IPS-15b (cell line): Measurements from ENCODE around the gene LMO2.

ENCODE experiments used
- H3K27me3 ChIP-seq: one replicate; pipeline ENCODE4 v1.6.1; 2013; ENCODE audit warnings: low read length; ENCODE audit not compliant: control insufficient read depth, insufficient read depth
- H3K36me3 ChIP-seq: one replicate; pipeline ENCODE4 v1.6.1; 2013; ENCODE audit warnings: low read length; ENCODE audit not compliant: control insufficient read depth, insufficient read depth
- H3K4me1 ChIP-seq: one replicate; pipeline ENCODE4 v1.6.1; 2013; ENCODE audit warnings: mild to moderate bottlenecking, low read length; ENCODE audit not compliant: control insufficient read depth, insufficient read depth
- H3K4me3 ChIP-seq: one replicate; pipeline ENCODE4 v1.5.1; 2013; ENCODE audit warnings: low read depth, low read length
- H3K9ac ChIP-seq: one replicate; pipeline ENCODE4 v1.6.1; 2013; ENCODE audit warnings: low read depth, mild to moderate bottlenecking, low read length
- H3K9me3 ChIP-seq: one replicate; pipeline ENCODE4 v1.6.1; 2013; ENCODE audit warnings: mild to moderate bottlenecking, low read length; ENCODE audit not compliant: control insufficient read depth, insufficient read depth

Gene LMO2

DNA sequence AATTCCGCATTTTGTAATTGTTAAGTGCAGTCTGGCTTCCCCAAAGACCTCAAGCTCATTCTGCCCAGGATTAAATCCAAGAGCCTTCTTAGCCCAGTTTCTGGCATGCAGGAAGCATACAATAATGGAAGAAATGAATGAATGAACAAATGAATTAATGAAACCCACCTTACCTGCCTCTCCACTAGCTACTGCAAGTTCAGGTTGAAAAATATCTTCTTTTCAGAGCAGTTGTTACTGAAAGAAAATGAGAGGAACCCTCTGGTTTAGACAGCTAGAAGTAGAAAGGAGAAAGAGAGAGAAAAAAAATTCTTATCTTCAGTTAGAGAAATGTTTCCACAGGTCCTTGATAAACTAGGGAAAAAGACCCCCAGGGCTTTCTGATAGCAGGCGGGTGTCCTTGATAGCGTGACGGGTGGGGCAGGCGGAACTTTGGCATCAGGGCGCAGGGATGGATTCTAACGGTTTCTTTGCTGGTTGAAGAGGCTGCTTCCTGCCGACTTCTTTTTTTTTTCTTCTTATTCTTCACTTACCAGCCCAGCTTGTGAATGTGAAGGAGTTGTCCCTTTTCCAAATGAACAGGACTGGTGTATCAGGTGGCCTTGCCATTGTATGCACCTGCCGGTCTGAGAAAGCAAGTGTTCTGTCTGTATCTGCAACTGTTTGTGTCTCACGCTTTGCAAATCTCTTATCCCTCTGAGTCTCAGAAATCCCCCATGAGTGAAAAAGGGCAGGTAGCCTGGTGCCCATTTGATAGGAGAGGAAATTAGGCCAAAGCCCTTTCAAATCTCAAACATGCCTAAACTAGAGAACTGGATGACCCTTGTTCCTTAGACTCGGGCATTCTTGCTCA, 10.0 kb downstream of the LMO2 start:
- no peaks in the 10 kb centered on the region for H3K9me3 ChIP-seq
- H3K9ac ChIP-seq, result no peak overlapping the region
- no peaks in the 10 kb centered on the region for H3K36me3 ChIP-seq
- no peaks in the 10 kb centered on the region for H3K27me3 ChIP-seq
- no peak overlapping the region for H3K4me3 ChIP-seq
- no peaks in the 10 kb centered on the region for H3K4me1 ChIP-seq

- Histone ChIP-seq H3K36me3 (no peaks in the 10 kb centered on the region), H3K27me3 (no peaks in the 10 kb centered on the region), H3K4me3 (no peak overlapping the region), H3K4me1 (no peaks in the 10 kb centered on the region), H3K9ac (no peak overlapping the region), H3K9me3 (no peaks in the 10 kb centered on the region)
Observed at GRCh38 chr11:33880979-33881378, 10.9 kb downstream of the LMO2 start.

DNA sequence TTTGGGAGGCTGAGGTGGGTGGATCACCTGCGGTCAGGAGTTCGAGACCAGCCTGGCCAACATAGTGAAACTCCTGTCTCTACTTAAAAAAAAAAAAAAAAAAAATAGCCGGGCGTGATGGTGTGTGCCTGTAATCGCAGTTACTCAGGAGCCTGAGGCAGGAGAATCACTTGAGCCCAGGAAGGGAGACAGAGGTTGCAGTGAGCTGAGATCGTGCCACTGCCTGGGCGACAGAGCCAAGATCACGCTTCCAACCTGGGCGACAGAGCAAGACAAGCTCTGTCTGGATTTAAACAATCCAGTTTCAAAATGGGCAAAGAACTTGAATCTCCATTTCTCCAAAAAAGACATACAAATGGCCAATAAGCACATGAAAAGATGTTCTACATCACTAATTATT, 12.5 kb downstream of the LMO2 start:
- Histone ChIP-seq H3K9me3 (no peaks in the 10 kb centered on the region), H3K9ac (no peak overlapping the region), H3K4me1 (no peaks in the 10 kb centered on the region), H3K4me3 (no peak overlapping the region), H3K27me3 (no peaks in the 10 kb centered on the region), H3K36me3 (no peaks in the 10 kb centered on the region)

GRCh38 chr11:33877038-33877437, 14.8 kb downstream of the LMO2 start:
- no peak overlapping the region for H3K4me3 ChIP-seq
- peaks cover 4% of the 10 kb centered on the region for H3K27me3 ChIP-seq
- no peak overlapping the region for H3K9ac ChIP-seq
- no peaks in the 10 kb centered on the region for H3K4me1 ChIP-seq
- no peaks in the 10 kb centered on the region for H3K36me3 ChIP-seq
- no peaks in the 10 kb centered on the region for H3K9me3 ChIP-seq

- H3K4me1 ChIP-seq, result peaks cover 3% of the 10 kb centered on the region
Observed at GRCh38 chr11:33875621-33876294, 16.1 kb downstream of the LMO2 start.

GRCh38 chr11:33874910-33875490, 16.9 kb downstream of the LMO2 start:
- no peak overlapping the region for H3K9ac ChIP-seq
- peaks cover 3% of the 10 kb centered on the region for H3K4me1 ChIP-seq
- no peaks in the 10 kb centered on the region for H3K36me3 ChIP-seq
- H3K9me3 ChIP-seq, result no peaks in the 10 kb centered on the region
- no peak overlapping the region for H3K4me3 ChIP-seq
- peaks cover 20% of the 10 kb centered on the region for H3K27me3 ChIP-seq

More at GRCh38 chr11:33875621-33876294, 16.1 kb downstream of the LMO2 start:
- Histone ChIP-seq H3K9me3 (no peaks in the 10 kb centered on the region), H3K36me3 (no peaks in the 10 kb centered on the region), H3K27me3 (peaks cover 14% of the 10 kb centered on the region), H3K4me3 (no peak overlapping the region), H3K9ac (no peak overlapping the region)

DNA sequence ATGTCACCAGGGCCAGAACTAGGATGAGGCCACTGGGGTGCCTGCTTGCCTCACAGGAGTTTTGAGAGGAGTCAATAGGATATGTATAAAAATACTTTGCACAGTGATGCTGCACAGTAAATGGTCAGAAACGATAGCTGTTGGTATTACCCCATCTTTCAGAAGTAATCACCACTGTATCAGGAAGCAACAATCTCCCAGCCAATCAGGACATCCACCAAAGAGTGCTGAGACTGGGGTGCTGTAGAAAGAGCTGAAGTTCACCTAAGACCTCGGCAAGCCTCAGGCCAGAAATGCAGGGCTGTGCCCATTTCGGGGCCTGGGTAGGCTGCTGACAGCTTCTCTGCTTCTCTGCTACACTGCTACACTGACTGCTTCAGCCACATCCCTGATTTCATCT, 17.4 kb downstream of the LMO2 start:
- Histone ChIP-seq H3K36me3 (no peaks in the 10 kb centered on the region), H3K9me3 (no peaks in the 10 kb centered on the region), H3K4me3 (no peak overlapping the region), H3K9ac (no peak overlapping the region), H3K27me3 (peaks cover 21% of the 10 kb centered on the region), H3K4me1 (peaks cover 3% of the 10 kb centered on the region)

DNA sequence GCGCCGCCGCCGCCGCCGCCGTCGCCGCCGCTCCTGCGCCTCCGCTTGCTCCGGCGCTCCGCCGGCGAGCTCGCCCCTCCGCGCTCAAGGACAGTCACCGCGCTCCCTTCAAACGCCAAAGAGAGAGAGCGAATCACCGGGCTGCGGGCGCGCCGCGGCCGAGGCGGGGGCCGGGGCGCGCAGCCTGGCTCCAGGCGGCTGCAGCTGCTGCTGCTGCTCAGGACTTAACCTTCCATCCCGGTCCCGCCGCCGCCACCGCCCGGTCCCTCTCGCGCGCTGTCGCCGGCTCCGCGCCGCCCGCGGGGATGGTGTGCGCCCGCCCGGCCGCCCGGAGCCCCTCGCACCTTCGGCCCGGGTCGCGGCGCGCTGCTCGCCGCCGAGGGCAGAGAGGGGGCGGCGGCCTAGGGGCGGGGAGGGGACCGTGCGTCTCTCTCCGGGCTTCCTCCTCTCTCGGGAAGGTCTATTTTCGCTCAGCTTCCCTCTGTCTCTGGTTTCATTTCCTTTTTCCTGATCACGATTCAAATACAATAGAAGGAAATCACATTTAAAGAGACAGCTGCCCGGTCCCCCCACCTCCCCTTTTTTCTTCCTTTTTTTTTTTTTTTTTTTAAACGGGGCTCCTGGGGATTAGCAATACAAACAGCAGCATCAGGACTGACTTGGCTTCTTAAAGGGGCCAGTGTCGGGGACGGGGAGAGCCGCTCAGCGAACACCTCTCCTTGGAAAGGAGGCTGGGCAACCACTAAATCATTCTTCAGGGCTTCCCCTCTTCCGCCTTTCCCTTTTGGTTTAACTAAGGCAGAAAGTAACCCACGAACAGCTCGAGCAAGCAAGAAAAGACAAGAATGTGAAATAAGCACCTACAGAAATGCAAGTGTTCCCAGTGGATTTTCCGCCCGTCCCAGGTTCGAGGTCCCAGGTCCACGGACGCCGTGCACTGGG, 22.1 kb downstream of the LMO2 start:
- H3K4me1 ChIP-seq, result peaks cover 3% of the 10 kb centered on the region
- H3K9me3 ChIP-seq, result no peaks in the 10 kb centered on the region
- H3K4me3 ChIP-seq, result peak overlapping the region; percentile 65
- H3K36me3 ChIP-seq, result no peaks in the 10 kb centered on the region
- H3K9ac ChIP-seq, result no peak overlapping the region
- peaks cover 50% of the 10 kb centered on the region for H3K27me3 ChIP-seq

- Histone ChIP-seq H3K4me1 (peaks cover 3% of the 10 kb centered on the region), H3K36me3 (no peaks in the 10 kb centered on the region), H3K9me3 (no peaks in the 10 kb centered on the region), H3K4me3 (peak overlapping the region; percentile 74), H3K9ac (no peak overlapping the region), H3K27me3 (peaks cover 52% of the 10 kb centered on the region)
Observed at GRCh38 chr11:33868647-33869461, 23.0 kb downstream of the LMO2 start.

DNA sequence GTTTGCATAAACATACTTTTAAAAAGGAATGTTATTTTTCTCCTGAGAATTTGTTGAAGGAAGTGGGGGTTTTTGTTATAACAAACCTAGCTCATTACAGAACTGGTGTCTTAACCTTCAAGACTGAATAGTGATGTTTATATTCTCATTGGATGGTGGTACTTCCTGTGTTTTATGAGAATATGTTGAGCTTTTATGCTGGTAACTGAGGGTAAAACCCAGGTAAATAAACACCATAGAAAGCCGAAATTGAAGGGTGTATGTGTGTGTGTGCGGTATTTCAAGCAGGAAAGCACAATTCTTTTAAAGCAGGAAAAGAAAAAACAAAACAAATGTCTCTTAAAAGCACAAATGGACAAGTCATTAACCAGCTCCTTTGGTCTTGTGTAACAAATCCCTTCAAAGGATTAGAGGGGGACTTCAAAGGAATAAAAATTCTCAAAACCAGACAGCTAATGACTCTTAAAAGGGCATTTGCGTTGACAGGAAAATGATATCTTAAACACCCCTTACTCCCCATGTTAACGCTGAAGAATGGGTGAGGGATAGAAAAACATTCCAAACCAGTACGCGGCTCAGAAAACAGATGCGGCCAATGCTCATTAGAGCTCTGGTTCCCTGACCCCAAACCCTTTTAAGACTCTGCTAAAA, 23.8 kb downstream of the LMO2 start:
- Histone ChIP-seq H3K36me3 (no peaks in the 10 kb centered on the region), H3K4me3 (peak overlapping the region; percentile 74), H3K9ac (no peak overlapping the region), H3K27me3 (peaks cover 53% of the 10 kb centered on the region), H3K4me1 (peaks cover 3% of the 10 kb centered on the region), H3K9me3 (no peaks in the 10 kb centered on the region)
